HG02840 (cell line): ENCODE results near the gene RFTN1.

Source experiments
- ATAC-seq: cut with Tn5 transposase; IDR thresholded peaks from one replicate; pipeline ENCODE4 v1.9.1; 2021; ENCODE audit warnings: mild to moderate bottlenecking, moderate library complexity, moderate number of reproducible peaks; ENCODE audit not compliant: unreplicated experiment, low FRiP score

RFTN1 gene

GRCh38 chr3:16297997-16298885, 215.3 kb downstream of the RFTN1 start:
- no peak for ATAC-seq

DNA sequence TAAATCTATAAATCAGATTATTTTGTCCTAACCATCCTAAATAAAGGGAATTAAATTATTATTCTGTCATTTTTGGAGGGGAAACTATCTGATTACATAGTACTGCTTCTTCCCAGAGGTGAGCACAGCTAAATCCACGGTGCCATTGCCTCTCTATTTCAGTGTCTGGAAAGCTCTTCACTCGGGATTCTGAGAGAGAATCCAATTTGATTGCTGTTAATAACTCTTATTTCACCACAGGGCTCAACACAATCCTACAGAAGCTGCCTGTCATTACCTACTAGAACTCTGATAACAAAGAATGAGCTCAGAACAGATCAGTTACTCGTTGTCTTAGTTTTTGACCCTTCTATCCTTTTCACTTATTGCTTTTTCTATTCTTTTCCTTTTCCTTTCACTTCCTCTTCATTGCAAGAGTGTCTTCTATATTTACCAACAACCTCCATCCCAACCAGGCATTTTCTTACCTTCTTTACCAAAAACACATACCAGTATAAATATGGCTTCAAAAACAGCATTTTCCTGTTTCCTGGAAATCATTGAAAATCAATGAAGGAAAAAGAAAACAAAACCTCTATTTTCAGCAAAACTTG, 218.1 kb downstream of the RFTN1 start:
- no peak for ATAC-seq

DNA sequence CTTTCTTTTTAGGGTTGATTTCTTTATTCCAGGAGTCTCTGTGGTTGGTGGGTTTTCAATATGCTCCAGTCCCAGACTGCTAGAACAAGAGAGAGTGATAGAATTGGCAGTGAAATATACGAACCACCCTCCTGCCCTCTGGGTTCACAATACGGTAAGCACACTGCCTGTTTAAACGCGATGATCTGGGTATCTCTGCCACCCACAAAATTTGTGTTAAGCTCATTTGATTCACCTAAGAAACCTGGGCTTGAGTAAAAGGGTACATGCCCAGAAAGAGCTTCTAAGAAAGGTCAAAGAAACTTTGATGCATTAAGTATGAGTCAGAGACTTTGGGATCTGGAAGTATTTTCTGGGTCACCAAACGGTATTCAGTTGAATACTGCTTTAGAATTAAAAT, 218.7 kb downstream of the RFTN1 start:
- no peak for ATAC-seq

DNA sequence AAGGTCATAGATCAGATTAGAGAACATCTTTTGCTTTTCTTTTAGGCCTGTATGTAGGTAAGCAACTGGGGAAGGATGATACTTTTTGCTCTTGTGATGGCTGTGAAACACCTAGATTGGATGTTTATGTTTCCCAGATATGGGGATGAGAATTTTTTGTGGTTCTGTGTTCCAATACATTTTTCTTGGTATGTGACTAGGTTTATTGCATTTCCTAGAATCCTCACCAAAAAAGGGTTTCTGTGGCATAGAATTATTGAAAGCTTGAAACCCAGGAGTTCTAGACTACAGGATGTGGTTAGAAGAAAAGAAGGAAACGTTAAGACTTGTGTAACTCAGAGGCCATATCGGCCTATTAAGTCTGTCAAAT, 222.7 kb downstream of the RFTN1 start:
- no peak for ATAC-seq

DNA sequence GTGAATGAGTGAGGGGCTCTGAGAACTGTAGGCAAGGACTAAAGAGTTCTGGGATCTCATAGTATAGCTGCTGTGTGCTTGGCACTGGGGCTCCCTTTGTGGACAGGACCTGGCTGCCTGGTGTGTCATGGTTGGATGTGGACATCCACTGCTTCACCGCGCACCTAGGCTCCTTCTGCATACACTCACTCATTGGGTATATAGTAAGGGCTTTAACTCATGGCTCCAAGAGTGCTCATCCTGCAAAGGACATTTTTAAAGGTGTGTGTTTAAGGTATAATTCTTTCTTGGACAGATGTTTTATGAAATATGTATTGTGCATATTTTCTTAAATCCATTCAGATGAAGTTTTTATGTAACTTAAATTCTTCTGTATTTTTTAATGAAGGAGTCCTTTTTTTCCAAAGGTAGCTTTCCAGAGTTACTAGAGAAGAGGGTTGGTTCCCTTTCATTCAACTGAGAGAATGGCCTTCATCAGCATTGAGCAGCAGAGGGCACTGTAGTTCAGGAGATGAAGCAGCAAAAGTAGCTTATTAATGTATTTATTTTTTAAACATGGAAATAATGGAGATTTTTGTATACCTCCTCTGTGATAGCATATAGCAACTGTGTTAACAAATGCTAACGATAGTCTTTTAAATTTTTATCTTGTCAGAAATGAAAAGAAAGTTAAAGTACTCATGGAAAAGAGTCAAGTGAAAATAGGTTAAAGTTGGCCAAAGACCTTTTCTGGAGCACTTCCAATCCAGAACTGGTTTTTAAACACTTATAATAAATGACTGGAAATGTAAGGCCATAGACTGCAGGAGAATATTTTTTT, 223.3 kb downstream of the RFTN1 start:
- no peak for ATAC-seq

- ATAC-seq = no peak
These were observed 224.2 kb downstream of the RFTN1 start for GRCh38 chr3:16289144-16289889.

DNA sequence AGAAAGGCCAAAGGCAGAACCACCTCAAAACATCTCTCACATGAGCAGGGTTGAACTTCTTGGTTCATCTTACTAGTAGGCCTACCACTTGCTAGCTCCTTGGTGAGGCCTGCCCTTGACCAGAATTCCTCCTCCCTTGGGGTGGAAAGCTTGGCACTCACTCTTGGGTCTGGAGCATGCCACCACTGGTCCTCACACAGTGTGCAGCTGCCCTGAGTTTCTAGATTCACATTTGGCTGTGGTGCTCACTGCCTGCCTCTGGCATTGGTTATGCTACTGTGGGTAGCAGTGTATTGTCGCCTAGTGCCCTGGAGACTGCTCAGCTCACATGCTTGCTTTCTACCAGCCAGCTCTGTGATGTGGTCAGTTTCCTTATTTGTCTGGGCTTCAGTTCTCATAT, 224.8 kb downstream of the RFTN1 start:
- no peak for ATAC-seq

DNA sequence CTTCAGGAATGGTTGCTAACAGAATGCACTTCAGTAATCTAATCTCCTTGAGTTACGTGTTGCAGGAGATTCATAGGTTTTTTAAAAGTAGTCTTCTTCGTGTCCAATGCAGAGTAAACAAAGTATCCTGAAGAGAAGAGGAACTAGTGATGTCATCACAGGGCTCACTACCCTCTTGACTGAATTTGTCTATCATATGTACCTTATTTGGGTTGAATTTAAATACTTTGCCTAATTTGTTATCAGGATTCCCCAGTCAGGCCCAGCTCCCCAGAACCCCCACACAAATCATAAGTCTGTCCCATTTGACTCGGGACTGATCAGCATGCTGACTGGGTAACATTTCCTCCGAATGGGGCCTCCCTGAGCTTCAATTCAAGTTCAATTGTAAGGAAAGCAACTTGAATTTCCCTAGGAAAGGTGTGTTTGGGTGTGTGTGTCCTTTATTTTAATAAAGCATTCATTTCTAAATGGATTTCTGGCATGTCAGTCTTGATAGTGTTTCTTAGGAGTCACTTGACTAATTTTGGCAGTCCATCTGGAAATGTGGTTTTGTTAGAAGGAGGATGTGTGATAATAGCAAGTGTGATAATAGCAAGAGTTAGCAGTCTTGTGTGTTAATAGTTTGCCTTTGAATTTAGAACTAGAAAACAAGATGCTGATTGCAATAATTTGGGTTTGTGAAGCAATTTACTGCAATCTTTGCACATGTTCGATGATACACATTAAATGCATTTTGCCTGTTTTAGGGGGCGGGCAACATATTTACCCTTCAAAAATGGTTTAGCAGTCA, 226.6 kb downstream of the RFTN1 start:
- ATAC-seq = no peak

DNA sequence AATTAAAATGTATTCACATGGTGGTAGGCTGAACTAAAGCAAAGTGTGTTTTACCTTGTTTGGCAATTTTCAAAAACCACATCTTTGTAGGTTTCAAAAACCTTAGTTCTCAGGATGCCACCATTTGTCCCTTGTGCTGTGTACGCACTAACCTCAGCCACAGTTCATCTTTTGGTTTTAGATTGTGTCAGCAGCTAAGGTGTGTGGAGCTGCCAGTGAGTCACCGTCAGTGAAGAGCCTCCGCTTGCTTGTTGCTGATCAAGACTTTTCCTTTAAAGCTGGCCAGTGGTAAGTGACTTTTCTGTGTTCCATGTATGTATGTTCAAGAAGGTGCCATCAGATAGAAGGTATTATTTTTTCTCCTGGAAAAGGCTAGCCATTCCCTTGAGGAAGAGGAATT, 227.3 kb downstream of the RFTN1 start:
- ATAC-seq = no peak

DNA sequence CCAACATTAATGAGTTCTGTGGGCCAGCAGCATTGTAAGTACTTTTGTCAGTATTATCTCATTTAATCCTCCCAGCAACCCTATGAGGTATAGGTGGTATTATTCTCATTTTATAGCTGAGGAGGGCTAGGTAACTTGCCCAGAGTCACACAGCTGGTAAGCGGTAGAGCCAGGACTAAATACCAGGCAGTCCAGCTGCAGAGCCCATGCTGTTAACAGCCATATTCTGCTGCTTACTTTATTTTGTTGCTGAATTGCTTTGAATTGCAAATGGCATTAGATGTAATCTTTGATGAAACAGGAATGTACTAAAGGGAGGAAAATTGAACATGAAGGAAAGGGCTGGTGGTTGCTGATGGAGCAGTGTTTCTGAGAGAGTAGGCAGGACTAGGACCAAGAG, 228.9 kb downstream of the RFTN1 start:
- ATAC-seq = no peak

GRCh38 chr3:16280671-16281070, 232.8 kb downstream of the RFTN1 start:
- ATAC-seq = no peak

GRCh38 chr3:16279010-16279801, 234.3 kb downstream of the RFTN1 start:
- no peak for ATAC-seq

DNA sequence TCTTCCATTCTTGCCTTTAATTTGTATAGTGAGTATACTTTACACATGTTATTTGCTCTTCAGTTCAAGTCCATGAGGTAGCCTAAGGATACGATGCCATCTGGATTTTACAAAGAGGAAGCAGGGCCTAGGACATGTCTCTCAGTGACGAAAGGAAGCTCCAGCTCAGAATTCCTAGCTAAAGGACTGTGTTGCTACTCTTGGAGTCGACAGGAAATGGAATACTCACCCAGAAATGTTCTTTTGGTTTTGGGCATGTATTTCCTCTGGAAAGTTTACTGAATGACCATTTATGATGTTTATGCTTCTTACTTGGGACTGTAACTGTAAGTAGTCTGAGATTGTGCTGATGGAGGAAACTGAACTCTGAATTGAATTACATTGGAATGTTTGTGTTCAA, 236.0 kb downstream of the RFTN1 start:
- ATAC-seq = no peak

GRCh38 chr3:16273867-16274266, 239.6 kb downstream of the RFTN1 start:
- no peak for ATAC-seq

GRCh38 chr3:16272588-16272987, 240.9 kb downstream of the RFTN1 start:
- no peak for ATAC-seq

DNA sequence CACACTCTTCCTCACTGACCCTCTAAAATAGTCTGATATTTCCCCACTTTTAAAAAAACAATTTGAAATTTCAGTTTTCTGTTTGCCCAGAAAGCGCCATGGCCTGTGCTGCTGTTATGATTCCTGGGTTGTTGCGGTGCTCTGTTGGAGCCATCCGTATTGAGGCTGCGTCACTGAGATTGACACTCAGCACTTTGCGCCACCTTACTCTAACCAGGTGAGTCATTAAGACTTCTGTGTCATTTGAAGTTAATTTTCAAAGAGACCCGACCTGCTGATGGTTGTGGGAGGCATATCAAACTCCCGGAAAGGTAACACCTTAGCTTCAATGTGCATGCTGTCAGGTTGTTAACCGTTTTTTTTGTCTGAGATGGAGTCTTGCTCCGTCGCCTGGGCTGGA, 242.6 kb downstream of the RFTN1 start:
- no peak for ATAC-seq

DNA sequence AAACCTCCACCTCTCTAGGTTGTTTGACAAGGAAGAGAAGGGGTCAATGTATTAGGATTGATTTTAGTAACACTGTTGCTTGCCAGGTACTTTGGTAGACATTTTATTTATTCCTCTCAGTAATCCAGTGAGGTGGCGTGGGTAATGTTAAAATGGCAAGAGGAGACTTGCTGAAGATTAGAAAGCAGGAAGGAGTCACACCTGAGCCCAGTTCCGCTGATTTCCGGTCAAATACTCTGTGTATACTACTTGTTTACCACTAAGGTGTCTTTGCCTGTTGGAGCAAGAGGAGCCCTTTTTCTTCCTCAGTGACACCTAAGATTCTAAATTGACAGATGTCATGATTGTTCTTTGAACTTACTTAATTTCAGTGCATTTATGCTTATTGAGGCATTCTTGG, 246.8 kb downstream of the RFTN1 start:
- no peak for ATAC-seq
